ENCODE results near the gene C1QTNF1.

The C1QTNF1 gene

DNA sequence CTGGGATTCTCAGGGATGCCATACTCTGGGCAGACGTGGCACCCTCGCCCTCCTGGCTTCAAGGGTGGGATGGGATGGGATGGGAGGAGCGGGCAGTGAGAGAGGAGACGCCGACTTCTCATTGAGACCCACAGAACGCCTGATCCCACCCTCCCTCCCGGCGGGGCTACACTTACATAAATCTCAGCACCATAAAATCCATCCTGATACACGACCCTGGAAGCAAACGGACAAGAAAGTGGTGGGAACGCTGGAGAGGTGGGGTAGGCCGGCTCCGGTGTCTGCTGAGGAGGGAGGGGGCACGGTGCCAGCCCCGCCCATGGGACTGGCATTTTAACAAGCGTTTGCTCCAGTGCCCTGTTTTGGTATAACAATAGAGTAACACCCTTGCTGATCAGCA is 72.5 kb downstream of the C1QTNF1 start:
- H3K4me3 ChIP-seq (ENCODE audit: low read depth, low read length): no peak overlapping the region
- TF ChIP-seq, protein P1, sequence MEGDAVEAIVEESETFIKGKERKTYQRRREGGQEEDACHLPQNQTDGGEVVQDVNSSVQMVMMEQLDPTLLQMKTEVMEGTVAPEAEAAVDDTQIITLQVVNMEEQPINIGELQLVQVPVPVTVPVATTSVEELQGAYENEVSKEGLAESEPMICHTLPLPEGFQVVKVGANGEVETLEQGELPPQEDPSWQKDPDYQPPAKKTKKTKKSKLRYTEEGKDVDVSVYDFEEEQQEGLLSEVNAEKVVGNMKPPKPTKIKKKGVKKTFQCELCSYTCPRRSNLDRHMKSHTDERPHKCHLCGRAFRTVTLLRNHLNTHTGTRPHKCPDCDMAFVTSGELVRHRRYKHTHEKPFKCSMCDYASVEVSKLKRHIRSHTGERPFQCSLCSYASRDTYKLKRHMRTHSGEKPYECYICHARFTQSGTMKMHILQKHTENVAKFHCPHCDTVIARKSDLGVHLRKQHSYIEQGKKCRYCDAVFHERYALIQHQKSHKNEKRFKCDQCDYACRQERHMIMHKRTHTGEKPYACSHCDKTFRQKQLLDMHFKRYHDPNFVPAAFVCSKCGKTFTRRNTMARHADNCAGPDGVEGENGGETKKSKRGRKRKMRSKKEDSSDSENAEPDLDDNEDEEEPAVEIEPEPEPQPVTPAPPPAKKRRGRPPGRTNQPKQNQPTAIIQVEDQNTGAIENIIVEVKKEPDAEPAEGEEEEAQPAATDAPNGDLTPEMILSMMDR (IDR thresholded peaks at IDR 0.05; ENCODE audit: borderline replicate concordance, insufficient read depth, low read depth, low read length): no peak

DNA sequence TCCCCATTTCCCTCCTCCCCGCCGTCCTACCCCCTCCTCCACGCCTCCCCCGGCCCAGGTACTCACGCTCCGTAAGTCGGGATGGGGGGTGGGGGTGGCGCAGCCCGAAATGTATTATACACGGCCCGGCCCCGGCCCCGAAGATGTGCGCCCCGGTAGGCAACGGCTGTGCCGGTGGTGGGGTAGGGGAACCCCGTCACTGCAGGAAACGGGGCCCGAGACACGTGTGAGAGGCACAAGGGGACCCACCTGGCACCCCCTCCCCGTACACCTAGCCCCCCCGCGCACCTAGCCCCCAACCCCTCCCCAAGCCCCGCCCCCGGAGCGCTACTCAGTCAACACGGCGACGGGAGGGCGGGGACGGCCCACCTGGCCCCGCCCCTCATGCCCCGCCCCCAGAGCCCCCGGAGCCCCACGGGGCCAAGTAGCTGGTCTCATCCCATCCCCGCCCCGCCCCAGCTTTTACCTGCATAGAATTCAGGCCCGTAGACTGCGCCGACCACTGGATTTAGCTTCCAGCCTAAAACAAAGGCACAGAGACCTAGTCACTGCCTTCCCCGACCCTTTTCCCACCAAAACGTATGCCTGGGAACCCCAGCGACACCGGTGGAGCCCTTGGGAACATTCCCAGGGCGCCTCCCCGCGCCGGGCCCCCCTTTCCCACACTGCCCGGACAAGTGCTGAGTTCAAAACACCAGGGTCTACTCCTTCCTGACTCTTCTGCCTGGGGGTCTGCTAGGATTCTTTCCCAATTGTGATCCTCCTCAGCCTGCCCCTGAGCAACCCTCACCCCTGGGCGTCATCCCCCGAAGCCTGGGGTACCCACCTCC is 73.5 kb downstream of the C1QTNF1 start:
- TF ChIP-seq, protein P1 (IDR thresholded peaks at IDR 0.05; ENCODE audit: borderline replicate concordance, insufficient read depth, low read depth, low read length): no peak
- H3K4me3 ChIP-seq (ENCODE audit: low read depth, low read length): no peak overlapping the region

DNA sequence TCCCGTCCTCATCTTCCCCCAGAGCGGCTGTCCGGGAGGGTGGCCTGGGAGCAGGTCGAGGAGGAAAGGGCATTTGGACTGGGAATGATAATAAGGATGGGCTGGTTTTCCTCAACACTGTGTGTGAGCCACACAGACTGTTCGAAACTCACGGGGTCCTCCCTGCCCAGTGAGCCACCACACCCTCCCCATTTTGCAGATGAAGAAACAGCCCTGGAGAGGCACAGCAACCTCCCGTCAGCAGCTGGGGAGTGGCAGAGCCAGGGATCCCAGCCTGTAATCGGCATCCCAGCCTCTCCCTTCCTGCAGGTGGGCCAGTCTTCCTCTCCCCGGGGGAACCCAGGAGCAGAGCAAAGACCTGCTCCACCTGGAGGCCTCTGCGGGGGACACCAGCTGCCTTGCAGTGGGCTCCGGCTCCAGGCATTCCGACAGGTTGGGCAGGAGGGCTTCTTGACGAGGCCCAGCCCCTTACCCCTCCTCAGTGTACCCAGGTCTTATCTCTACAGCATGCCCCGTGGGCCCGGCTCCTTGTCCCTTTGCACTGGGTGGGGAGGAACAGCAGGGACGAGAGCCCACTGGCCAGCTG is 74.4 kb downstream of the C1QTNF1 start:
- H3K4me3 ChIP-seq (ENCODE audit: low read depth, low read length): no peak overlapping the region
- TF ChIP-seq, protein P1 (IDR thresholded peaks at IDR 0.05; ENCODE audit: borderline replicate concordance, insufficient read depth, low read depth, low read length): no peak
